Putamen (tissue), 1 donor: ENCODE results near the gene NFYC.
A peak's percentile ranks its signal among the peaks of the same experiment; 100 is the strongest.

Source experiments
- DNase-seq: peaks from one replicate; pipeline ENCODE4 v3.0.0-alpha.2; 2016; ENCODE audit warnings: low spot score

NFYC gene

GRCh38 chr1:40691538-40692428 is at the start of gene NFYC:
Gene NFYC, plus strand, starts transcription at chr1:40691704. Its CDS starts 47,140 bp downstream, at chr1:40738844.
- peak; percentile 98 for DNase-seq

GRCh38 chr1:40645118-40645680 is 46.3 kb upstream of the NFYC start:
- no peak for DNase-seq

GRCh38 chr1:40646315-40646714 is 45.2 kb upstream of the NFYC start:
- DNase-seq, result no peak

GRCh38 chr1:40648200-40648599 is 43.3 kb upstream of the NFYC start:
- no peak for DNase-seq

GRCh38 chr1:40648928-40649591 is 42.4 kb upstream of the NFYC start:
- DNase-seq, result no peak

- no peak for DNase-seq
Measured at GRCh38 chr1:40649592-40649930, 41.9 kb upstream of the NFYC start.

- no peak for DNase-seq
Measured at GRCh38 chr1:40650075-40650474, 41.4 kb upstream of the NFYC start.

- DNase-seq, result peak; percentile 64
Measured at GRCh38 chr1:40651138-40651857, 40.2 kb upstream of the NFYC start.

- peak; percentile 60 for DNase-seq
Measured at GRCh38 chr1:40652468-40652867, 39.0 kb upstream of the NFYC start.

- DNase-seq, result no peak
Measured at GRCh38 chr1:40652979-40653378, 38.5 kb upstream of the NFYC start.

GRCh38 chr1:40653851-40654537 is 37.5 kb upstream of the NFYC start:
- DNase-seq, result no peak

GRCh38 chr1:40657046-40657445 is 34.5 kb upstream of the NFYC start:
- DNase-seq, result no peak

GRCh38 chr1:40658751-40659648 is 32.5 kb upstream of the NFYC start:
- no peak for DNase-seq

- no peak for DNase-seq
Measured at GRCh38 chr1:40659649-40659947, 31.9 kb upstream of the NFYC start.

- no peak for DNase-seq
Measured at GRCh38 chr1:40661678-40662077, 29.8 kb upstream of the NFYC start.

GRCh38 chr1:40662151-40662550 is 29.4 kb upstream of the NFYC start:
- no peak for DNase-seq

GRCh38 chr1:40662864-40663263 is 28.6 kb upstream of the NFYC start:
- no peak for DNase-seq

- no peak for DNase-seq
Measured at GRCh38 chr1:40663324-40664166, 28.0 kb upstream of the NFYC start.

GRCh38 chr1:40664167-40664537 is 27.4 kb upstream of the NFYC start:
- DNase-seq, result no peak

GRCh38 chr1:40664791-40665190 is 26.7 kb upstream of the NFYC start:
- no peak for DNase-seq
